ENCODE measurements around the gene ADCY3. TPM values are rescaled to one million over a fixed set of nuclear protein-coding genes. Genes with fewer than 3 reads are reported as not detected.

The ADCY3 gene
- polyA plus RNA-seq, 1 of the 3 experiments (the other 2 are of a cell fraction) = 53.9 TPM

- Histone ChIP-seq H3K9ac (no peak overlapping the region), H3K36me3 (replicated peaks in 1 of 2; ENCODE audit: control insufficient read depth in 1 of 2, insufficient read depth in 2 of 2, low read length in 1 of 2) (no peaks in the 10 kb centered on the region), H3K27ac (ENCODE audit: low read depth in 2 of 2, low read length in 1 of 2) (no peak overlapping the region), H3K4me1 (ENCODE audit: control insufficient read depth in 1 of 2, insufficient read depth in 2 of 2, low read depth in 1 of 2, low read length in 1 of 2) (no peaks in the 10 kb centered on the region), H3K9me3 (no peaks in the 10 kb centered on the region), H3K4me2 (no peak overlapping the region), H3K9me2 (no peaks in the 10 kb centered on the region), H3F3A (replicated peaks; ENCODE audit: insufficient read depth) (no peaks in the 10 kb centered on the region), H2AFZ (ENCODE audit: low read depth) (no peak overlapping the region), H3K27me3 (ENCODE audit: insufficient read depth) (no peaks in the 10 kb centered on the region), H3K4me3 (ENCODE audit: low read depth in 2 of 2, low read length in 1 of 2) (no peak overlapping the region), H4K20me1 (ENCODE audit: insufficient read depth) (no peaks in the 10 kb centered on the region), H3K79me2 (ENCODE audit: insufficient read depth) (no peaks in the 10 kb centered on the region)
- POLR2A ChIA-PET = no interaction called here
- TF ChIP-seq REST (IDR thresholded peaks at IDR 0.05; ENCODE audit: low read depth, low read length) (no peak), NFIC (IDR thresholded peaks at IDR 0.05; ENCODE audit: borderline replicate concordance) (no peak), POLR2AphosphoS5 (IDR thresholded peaks at IDR 0.05; ENCODE audit: low read depth, low read length) (no peak), JUND (IDR thresholded peaks at IDR 0.05) (no peak), USF2 (IDR thresholded peaks at IDR 0.05; ENCODE audit: borderline replicate concordance, low read depth, low read length) (no peak), NRF1 (IDR thresholded peaks at IDR 0.05; ENCODE audit: low read depth, low read length) (no peak), SMC3 (IDR thresholded peaks at IDR 0.05; ENCODE audit: low read depth, low read length) (no peak), GATA2 (CRISPR knock-in tag; IDR thresholded peaks at IDR 0.05) (no peak), PBX3 (IDR thresholded peaks at IDR 0.05) (no peak), RCOR1 (IDR thresholded peaks at IDR 0.05; ENCODE audit: low read length) (no peak), ELF1 (IDR thresholded peaks at IDR 0.05) (no peak), RAD21 (IDR thresholded peaks at IDR 0.05; ENCODE audit: low read length) (no peak), GABPA (IDR thresholded peaks at IDR 0.05; ENCODE audit: low read depth) (no peak), USF1 (IDR thresholded peaks at IDR 0.05; ENCODE audit: borderline replicate concordance, low read depth) (no peak)
- 93% methylated on average over 6 of the region's 9 CpGs for WGBS (ENCODE audit: low lambda C conversion rate)
- DNase-seq = no peak
- CTCF ChIA-PET = interaction anchor here (1.6 kb wide), 1 partner anchor 17 kb away, joined by 7 read pairs; no protein-coding TSS in a partner anchor
Measured at GRCh38 chr2:24844023-24844685, 75.9 kb downstream of the ADCY3 start.
